ENCODE measurements around the gene PNKP. TPM values are rescaled to one million over a fixed set of nuclear protein-coding genes. Genes with fewer than 3 reads are reported as not detected.

The PNKP gene
- total RNA-seq, 2 donors from 2014 or later: 161 to 163 TPM

DNA sequence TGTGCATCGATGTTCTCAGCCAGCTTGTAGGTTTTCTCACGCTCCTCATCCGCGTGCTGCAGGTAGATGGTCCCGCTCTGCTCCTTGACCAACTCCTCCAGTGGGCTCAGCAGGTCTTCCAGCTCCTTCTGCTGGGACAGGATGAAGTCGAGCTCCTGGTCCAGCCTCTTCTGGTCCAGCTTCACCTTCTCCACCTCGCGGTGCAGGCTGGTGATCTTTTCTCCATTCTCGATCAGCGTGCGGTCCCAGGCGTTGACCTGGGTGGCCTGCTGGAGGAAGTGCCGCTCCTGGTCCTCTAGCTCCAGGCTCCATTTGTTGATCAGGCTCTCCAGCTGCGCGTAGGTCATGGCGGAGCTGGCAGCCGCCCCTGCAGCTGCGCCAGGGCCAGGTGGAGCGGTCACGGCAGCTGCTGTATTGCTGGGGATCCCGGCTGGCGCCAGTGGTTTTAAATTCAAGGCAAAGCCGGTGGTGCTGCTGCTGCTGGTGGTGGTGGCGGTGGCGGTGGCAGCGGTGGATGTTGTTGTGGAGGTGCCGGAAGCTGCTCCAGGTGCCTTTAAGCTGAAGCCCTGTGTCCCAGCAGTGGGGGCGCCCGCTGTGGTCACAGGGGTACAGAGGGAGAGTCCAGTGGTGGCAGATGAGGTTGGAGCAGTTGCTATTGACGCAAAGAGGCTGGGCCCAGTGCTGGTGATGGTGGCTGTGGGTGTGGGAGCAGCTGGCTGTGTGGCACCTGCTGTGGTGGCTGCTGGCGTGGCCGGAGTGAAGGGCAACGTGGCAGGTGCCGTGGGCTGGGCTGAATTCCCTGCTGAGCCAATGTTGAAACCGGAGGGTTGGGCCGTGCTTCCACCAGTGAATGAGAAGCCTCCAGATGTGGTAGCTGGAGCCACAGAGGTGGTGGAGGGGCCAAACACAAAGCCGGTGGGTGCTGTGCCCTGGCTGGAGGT lies 41.4 kb upstream of the PNKP start:
- no peak overlapping the region for H3K4me3 ChIP-seq (ENCODE audit: low read length)
- Mint-ChIP-seq H3K36me3 (ENCODE audit: low read depth) (peaks cover 70% of the 10 kb centered on the region), H3K9me3 (no peaks in the 10 kb centered on the region), H3K4me1 (no peaks in the 10 kb centered on the region), H3K27ac (no peak overlapping the region), H3K27me3 (ENCODE audit: insufficient read depth) (no peaks in the 10 kb centered on the region), H3K4me3 (no peak overlapping the region)
- H3K27me3 ChIP-seq (ENCODE audit: control insufficient read depth, insufficient read depth, low read length, poor library complexity, severe bottlenecking): no peaks in the 10 kb centered on the region
- H3K27ac ChIP-seq (ENCODE audit: low read depth, low read length): no peak overlapping the region
- TF ChIP-seq, protein P1, sequence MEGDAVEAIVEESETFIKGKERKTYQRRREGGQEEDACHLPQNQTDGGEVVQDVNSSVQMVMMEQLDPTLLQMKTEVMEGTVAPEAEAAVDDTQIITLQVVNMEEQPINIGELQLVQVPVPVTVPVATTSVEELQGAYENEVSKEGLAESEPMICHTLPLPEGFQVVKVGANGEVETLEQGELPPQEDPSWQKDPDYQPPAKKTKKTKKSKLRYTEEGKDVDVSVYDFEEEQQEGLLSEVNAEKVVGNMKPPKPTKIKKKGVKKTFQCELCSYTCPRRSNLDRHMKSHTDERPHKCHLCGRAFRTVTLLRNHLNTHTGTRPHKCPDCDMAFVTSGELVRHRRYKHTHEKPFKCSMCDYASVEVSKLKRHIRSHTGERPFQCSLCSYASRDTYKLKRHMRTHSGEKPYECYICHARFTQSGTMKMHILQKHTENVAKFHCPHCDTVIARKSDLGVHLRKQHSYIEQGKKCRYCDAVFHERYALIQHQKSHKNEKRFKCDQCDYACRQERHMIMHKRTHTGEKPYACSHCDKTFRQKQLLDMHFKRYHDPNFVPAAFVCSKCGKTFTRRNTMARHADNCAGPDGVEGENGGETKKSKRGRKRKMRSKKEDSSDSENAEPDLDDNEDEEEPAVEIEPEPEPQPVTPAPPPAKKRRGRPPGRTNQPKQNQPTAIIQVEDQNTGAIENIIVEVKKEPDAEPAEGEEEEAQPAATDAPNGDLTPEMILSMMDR (conservative IDR thresholded peaks at IDR 0.05): no peak
- H3K4me1 ChIP-seq (ENCODE audit: control insufficient read depth, insufficient read depth, low read length): no peaks in the 10 kb centered on the region
- no peaks in the 10 kb centered on the region for H3K9me3 ChIP-seq (ENCODE audit: control insufficient read depth, low read length)
- WGBS, 2 experiments (ENCODE audit: insufficient coverage in 1 of 2, insufficient read length in 1 of 2): 94 to 98% methylated on average over 24 to 37 of the region's 37 CpGs
- no peak overlapping the region for H3K9ac ChIP-seq (ENCODE audit: extremely low read depth, low read length, poor library complexity, severe bottlenecking)
- H3K36me3 ChIP-seq (ENCODE audit: control insufficient read depth, insufficient read depth, low read length): peaks cover 53% of the 10 kb centered on the region
- DNase-seq: no peak

DNA sequence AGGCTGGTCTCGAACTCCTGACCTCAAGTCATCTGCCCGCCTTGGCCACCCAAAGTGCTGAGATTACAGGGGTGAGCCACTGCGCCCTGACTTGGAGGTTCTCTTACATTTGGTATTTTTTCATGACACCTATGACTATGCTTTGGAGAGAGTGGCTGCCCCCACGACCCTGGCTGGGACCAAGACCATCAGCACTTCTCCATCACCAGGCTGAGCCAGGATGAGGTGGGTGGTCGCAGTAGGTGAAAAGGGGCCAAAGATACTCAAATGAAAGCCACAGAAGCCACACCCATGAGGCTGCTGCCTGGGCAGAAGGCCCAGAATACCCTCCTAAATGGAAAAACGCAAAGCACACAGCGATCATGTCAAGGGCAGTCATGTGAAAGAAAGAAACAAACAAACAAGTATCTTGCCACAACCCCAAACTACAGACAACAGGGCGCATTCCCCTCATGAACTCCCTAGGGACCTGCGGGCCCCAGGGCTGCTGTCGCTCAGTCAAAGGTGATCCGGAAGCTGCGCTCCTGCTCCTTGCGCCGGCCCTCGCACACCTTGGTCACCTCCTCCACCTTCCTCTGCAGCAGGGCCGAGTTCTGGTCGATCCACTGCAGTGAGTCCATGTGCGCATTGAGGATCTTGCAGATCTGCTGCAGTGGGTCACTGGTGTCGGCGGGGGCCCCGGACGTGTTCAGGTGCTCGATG lies 40.5 kb upstream of the PNKP start:
- Histone ChIP-seq H3K36me3 (ENCODE audit: control insufficient read depth, insufficient read depth, low read length) (peaks cover 45% of the 10 kb centered on the region), H3K27me3 (ENCODE audit: control insufficient read depth, insufficient read depth, low read length, poor library complexity, severe bottlenecking) (no peaks in the 10 kb centered on the region), H3K9me3 (ENCODE audit: control insufficient read depth, low read length) (no peaks in the 10 kb centered on the region), H3K4me3 (ENCODE audit: low read length) (no peak overlapping the region), H3K27ac (ENCODE audit: low read depth, low read length) (no peak overlapping the region), H3K9ac (ENCODE audit: extremely low read depth, low read length, poor library complexity, severe bottlenecking) (no peak overlapping the region), H3K4me1 (ENCODE audit: control insufficient read depth, insufficient read depth, low read length) (no peaks in the 10 kb centered on the region)
- Mint-ChIP-seq H3K9me3 (no peaks in the 10 kb centered on the region), H3K4me3 (no peak overlapping the region), H3K27me3 (ENCODE audit: insufficient read depth) (no peaks in the 10 kb centered on the region), H3K4me1 (no peaks in the 10 kb centered on the region), H3K36me3 (ENCODE audit: low read depth) (peaks cover 62% of the 10 kb centered on the region), H3K27ac (no peak overlapping the region)
- TF ChIP-seq, protein P1 (conservative IDR thresholded peaks at IDR 0.05): no peak
- WGBS, 2 experiments (ENCODE audit: insufficient coverage in 1 of 2, insufficient read length in 1 of 2): 94 to 97% methylated on average over 23 of the region's 23 CpGs
- no peak for DNase-seq

DNA sequence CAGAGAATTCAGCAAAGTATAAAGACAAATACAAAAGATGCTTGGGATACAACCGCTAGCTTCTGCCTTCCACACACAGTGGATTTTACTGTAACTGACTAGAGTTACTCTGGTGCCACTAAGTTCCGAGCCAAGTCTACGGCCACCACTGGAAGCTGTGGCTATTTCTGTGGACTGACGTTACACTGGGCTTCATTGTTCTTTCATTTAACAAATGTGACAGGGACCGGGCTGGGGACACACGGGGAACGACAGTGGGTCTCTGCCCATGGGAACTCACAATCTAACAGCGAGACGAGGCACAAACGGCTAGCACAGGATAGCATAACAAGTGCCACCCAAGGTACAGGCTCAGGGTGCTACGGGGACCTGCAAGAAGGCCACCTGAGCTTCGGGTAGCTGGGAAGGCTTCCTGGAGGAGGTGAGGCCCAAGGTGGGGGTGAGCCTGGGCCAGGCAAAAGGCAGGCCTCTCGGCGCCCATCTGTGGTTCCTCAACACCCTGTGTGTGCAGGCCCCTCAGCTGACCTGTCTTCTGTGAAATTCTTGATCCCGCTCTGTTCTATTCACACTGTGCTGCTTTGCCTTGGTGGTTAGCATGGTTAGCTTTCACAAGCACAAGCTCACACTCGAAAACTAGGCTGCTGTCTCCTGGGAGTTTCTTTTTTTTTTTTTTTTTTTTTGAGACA lies 39.6 kb upstream of the PNKP start:
- H3K36me3 ChIP-seq (ENCODE audit: control insufficient read depth, insufficient read depth, low read length): peaks cover 39% of the 10 kb centered on the region
- no peak for DNase-seq
- Mint-ChIP-seq H3K9me3 (no peaks in the 10 kb centered on the region), H3K4me3 (no peak overlapping the region), H3K4me1 (no peaks in the 10 kb centered on the region), H3K36me3 (ENCODE audit: low read depth) (peaks cover 56% of the 10 kb centered on the region), H3K27ac (no peak overlapping the region), H3K27me3 (ENCODE audit: insufficient read depth) (no peaks in the 10 kb centered on the region)
- H3K4me1 ChIP-seq (ENCODE audit: control insufficient read depth, insufficient read depth, low read length): no peaks in the 10 kb centered on the region
- TF ChIP-seq, protein P1 (conservative IDR thresholded peaks at IDR 0.05): no peak
- no peaks in the 10 kb centered on the region for H3K27me3 ChIP-seq (ENCODE audit: control insufficient read depth, insufficient read depth, low read length, poor library complexity, severe bottlenecking)
- H3K27ac ChIP-seq (ENCODE audit: low read depth, low read length): no peak overlapping the region
- H3K4me3 ChIP-seq (ENCODE audit: low read length): no peak overlapping the region
- WGBS, 2 experiments (ENCODE audit: insufficient coverage in 1 of 2, insufficient read length in 1 of 2): 94 to 96% methylated on average over 16 of the region's 16 CpGs
- H3K9ac ChIP-seq (ENCODE audit: extremely low read depth, low read length, poor library complexity, severe bottlenecking): no peak overlapping the region
- no peaks in the 10 kb centered on the region for H3K9me3 ChIP-seq (ENCODE audit: control insufficient read depth, low read length)

All from endodermal cell (in vitro differentiated cells).